Activated naive CD8-positive, alpha-beta T cell treated with anti-CD3 and anti-CD28 coated beads, Interleukin-2, amount 10 ng/mL, durations not matched to agents 7 days and 5 days (primary cell): ENCODE results near the gene KRTAP5-4. TPM values are rescaled to one million over a fixed set of nuclear protein-coding genes. Genes with fewer than 3 reads are reported as not detected.
A peak's percentile ranks its signal among the peaks of the same experiment; 100 is the strongest.
"Not testable (repeated sequence)": the region's sequence is repeated elsewhere in the genome, so short reads cannot be mapped to it uniquely, and the experiment has no call there.

Source experiments
- ATAC-seq: fragments of 150-1000 bp; cut with Tn5 transposase; one replicate; pipeline ENCODE4 v1.10.0; 2021; ENCODE audit warnings: low read depth, moderate library complexity
- POLR2A ChIA-PET: fragments of 350-600 bp; sonication (Branson Sonifier 250); formaldehyde crosslinking; loops from one replicate; lab custom pipeline; 2021; ENCODE audit warnings: antibody characterized with exemption; lab: Charles Lee
- DNase-seq: peaks from one replicate; pipeline ENCODE4 v3.0.0; 2021
- H3K27ac Mint-ChIP-seq: one replicate; pipeline ENCODE4 v1.8.0; 2022; ENCODE audit warnings: mild to moderate bottlenecking, mixed read lengths
- H3K27me3 Mint-ChIP-seq: one replicate; pipeline ENCODE4 v1.8.0; 2022; ENCODE audit warnings: mild to moderate bottlenecking, moderate library complexity, mixed read lengths
- H3K36me3 Mint-ChIP-seq: one replicate; pipeline ENCODE4 v1.8.0; 2021; ENCODE audit warnings: mild to moderate bottlenecking, mixed read lengths
- H3K4me1 Mint-ChIP-seq: one replicate; pipeline ENCODE4 v1.8.0; 2021; ENCODE audit warnings: mixed read lengths
- H3K4me3 Mint-ChIP-seq: one replicate; pipeline ENCODE4 v1.8.0; 2022; ENCODE audit warnings: mild to moderate bottlenecking, moderate library complexity, mixed read lengths
- H3K9me3 Mint-ChIP-seq: one replicate; pipeline ENCODE4 v1.8.0; 2021; ENCODE audit warnings: mixed read lengths
- total RNA-seq, 2 experiments: library from RNA; stranded (reverse); gene quantifications; one replicate each; pipeline ENCODE4 v1.2.3, GENCODE V29; 2021

KRTAP5-4 gene
- total RNA-seq, 2 experiments from 2014 or later, result not detected

DNA sequence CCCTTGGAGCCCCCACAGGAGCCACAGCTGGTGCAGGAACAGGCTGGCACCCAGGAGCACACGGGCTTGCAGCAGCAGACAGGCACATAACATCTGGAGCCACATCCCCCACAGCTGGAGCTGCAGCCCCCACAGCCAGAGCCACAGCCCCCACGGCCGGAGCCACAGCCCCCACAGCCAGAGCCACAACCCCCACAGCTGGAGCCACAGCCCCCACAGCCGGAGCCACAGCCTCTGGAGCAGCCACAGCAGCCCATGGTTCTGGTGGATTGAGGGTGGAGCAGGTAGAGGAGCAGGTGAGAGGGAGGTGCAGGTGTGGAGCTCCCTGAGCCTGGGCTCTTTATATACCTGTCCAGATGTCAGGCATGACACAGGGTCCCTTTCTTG, 24.0 kb downstream of the KRTAP5-4 start, which contains the start of gene KRTAP5-2:
Gene KRTAP5-2, minus strand, starts transcription at position 301 of the 387 bp plus-strand sequence. Its CDS starts 44 bp downstream, at position 257.
- POLR2A ChIA-PET, result no interaction called here
- Mint-ChIP-seq H3K27me3 (peaks cover 65% of the 10 kb centered on the region), H3K4me3 (no peak within 1 kb of the TSS), H3K4me1 (peaks cover 1% of the 10 kb centered on the region), H3K27ac (no peak within 1 kb of the TSS), H3K9me3 (no peaks in the 10 kb centered on the region), H3K36me3 (no peaks in the 10 kb centered on the region)
- ATAC-seq, result no peak
- DNase-seq, result no peak

DNA sequence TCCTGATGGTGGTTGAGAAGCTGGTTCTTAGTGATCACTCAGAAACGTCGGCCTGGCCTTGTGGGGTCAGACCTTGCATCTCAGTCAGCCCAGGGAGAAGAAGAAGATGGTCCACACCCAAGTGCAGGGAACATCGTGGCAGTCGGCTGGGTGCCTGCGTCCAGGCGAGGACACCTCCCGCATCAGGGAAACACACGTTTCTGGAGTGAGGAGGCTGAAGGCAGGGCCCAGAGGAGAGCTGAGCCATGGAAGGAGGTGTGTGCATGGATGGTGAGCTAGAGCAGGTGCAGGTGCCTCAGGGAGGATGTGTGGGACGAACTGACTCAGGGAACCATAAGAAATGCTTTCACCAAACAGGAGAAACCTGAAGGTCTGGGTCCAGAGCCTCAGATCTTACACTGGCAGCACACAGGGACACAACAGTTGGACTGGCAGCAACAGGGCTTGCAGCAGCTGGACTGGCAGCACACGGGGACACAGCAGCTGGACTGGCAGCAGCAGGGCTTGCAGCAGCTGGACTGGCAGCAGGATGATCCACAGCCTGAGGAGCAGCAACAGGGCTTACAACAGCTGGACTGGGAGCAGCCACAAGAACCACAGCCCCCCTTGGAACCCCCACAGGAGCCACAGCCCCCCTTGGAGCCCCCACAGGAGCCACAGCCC, 24.5 kb downstream of the KRTAP5-4 start:
- POLR2A ChIA-PET, result no interaction called here
- Mint-ChIP-seq H3K4me1 (peaks cover 1% of the 10 kb centered on the region), H3K36me3 (no peaks in the 10 kb centered on the region), H3K27me3 (peaks cover 68% of the 10 kb centered on the region), H3K4me3 (no peak overlapping the region), H3K27ac (no peak overlapping the region), H3K9me3 (no peaks in the 10 kb centered on the region)
- DNase-seq, result no peak
- ATAC-seq, result no peak

DNA sequence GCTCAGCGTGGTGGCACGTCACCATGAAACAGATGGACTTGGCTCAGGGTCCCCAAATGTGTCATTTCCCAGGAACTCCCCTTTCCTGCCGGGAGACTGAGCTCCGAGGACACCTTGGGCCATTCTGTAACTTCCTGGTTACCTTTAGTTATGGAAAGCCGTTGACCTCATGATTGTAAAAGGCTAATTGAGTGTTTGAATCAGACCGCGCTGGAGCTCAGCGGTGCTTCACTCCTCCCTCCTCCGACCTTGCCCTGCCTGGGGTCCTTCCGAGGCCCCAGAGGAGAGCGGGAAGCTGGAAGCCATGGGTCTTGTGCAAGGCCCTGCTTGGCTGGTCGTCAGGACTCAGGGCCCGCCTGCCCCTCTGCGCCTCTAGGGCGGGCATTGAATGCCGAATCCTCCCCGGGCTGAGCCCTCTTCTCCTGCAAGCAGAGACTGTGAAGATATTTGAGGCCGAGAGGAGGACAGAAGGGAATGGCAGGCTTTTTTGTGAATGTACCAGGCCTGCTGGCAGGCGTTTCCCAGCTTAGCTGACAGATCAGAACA, 25.3 kb downstream of the KRTAP5-4 start:
- H3K4me3 Mint-ChIP-seq, POLR2A ChIA-PET, ATAC-seq, H3K9me3 Mint-ChIP-seq, DNase-seq, H3K36me3 Mint-ChIP-seq, H3K27ac Mint-ChIP-seq, H3K4me1 Mint-ChIP-seq: not testable (repeated sequence)
- H3K27me3 Mint-ChIP-seq, result peaks cover 63% of the 10 kb centered on the region

DNA sequence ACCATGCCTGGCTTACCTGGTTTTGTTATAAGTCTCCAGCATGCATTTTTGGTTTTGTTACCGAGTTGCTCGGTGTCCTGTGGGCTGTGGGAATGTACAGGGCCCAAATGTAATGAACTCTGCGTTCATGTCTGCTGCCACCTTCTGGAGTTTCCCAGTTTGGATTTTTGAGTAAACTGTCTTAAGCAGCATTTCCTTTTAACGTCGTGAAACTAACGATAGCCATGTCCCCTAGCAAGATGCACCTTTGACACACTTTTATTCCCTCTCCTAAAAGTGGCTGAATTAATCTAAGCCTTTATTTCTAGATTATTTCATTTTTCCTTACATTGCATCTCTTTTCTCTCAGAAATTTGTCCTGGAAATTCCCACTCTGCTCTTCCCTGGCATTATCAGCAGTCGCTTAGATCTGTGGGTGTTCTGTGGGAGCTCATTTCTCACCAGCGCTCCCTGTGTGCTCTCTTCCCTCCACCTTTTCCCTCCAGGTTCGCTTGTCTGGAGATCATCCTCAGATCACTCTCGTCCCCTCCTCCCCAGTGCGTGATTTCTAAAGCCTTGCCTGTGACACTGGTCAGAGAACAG, 25.9 kb downstream of the KRTAP5-4 start:
- H3K36me3 Mint-ChIP-seq, POLR2A ChIA-PET, DNase-seq, H3K9me3 Mint-ChIP-seq, H3K27ac Mint-ChIP-seq, ATAC-seq, H3K4me1 Mint-ChIP-seq, H3K4me3 Mint-ChIP-seq: not testable (repeated sequence)
- peaks cover 59% of the 10 kb centered on the region for H3K27me3 Mint-ChIP-seq

DNA sequence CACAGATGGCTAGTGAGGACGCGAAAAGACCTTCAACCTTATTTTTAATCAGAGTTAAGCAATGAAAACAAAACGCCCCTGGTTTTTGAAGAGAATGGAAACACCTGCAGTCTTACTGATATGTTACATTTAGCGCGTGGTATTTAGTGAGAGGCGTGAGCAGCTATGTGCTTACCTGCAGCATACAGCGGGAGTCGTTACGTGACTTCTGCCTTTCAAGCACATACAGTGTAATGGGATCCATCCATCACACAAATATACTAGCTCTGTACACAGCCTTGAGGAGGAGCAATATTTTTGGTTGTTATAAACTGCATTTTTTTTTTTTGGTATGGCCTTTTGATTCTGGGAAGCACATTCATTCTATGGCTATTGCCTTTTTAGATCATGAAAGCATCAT, 29.3 kb downstream of the KRTAP5-4 start:
- H3K4me3 Mint-ChIP-seq, result no peak overlapping the region
- H3K4me1 Mint-ChIP-seq, result peaks cover 7% of the 10 kb centered on the region
- no peak overlapping the region for H3K27ac Mint-ChIP-seq
- H3K9me3 Mint-ChIP-seq, result peaks cover 6% of the 10 kb centered on the region
- peaks cover 49% of the 10 kb centered on the region for H3K27me3 Mint-ChIP-seq
- no peak for ATAC-seq
- H3K36me3 Mint-ChIP-seq, result peaks cover 8% of the 10 kb centered on the region
- DNase-seq, result no peak
- POLR2A ChIA-PET, result no interaction called here

DNA sequence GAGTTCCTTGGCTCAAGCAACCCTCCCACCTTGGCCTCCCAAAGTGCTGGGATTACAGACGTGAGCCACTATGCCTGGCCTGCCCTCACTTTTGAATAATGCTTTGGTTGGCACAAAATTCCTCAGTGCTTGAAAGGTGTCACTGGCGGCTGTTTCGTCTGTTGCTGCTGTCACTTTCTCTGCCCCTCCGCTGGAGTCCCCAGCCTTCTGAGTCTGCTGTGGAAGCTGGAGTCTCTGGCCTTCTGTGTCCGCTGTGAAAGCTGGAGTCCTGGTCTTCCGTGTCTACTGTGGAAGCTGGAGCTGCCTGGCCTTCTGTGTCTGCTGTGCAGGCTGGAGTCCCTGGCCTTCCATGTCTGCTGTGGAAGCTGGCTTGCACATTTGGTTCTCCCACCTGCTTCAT, 31.9 kb downstream of the KRTAP5-4 start:
- Mint-ChIP-seq H3K27me3 (peaks cover 45% of the 10 kb centered on the region), H3K36me3 (peaks cover 8% of the 10 kb centered on the region), H3K4me3 (no peak overlapping the region), H3K27ac (peak overlapping the region; percentile 34), H3K9me3 (peaks cover 6% of the 10 kb centered on the region), H3K4me1 (peaks cover 6% of the 10 kb centered on the region)
- ATAC-seq (no peak), DNase-seq (no peak)
- POLR2A ChIA-PET, result no interaction called here

DNA sequence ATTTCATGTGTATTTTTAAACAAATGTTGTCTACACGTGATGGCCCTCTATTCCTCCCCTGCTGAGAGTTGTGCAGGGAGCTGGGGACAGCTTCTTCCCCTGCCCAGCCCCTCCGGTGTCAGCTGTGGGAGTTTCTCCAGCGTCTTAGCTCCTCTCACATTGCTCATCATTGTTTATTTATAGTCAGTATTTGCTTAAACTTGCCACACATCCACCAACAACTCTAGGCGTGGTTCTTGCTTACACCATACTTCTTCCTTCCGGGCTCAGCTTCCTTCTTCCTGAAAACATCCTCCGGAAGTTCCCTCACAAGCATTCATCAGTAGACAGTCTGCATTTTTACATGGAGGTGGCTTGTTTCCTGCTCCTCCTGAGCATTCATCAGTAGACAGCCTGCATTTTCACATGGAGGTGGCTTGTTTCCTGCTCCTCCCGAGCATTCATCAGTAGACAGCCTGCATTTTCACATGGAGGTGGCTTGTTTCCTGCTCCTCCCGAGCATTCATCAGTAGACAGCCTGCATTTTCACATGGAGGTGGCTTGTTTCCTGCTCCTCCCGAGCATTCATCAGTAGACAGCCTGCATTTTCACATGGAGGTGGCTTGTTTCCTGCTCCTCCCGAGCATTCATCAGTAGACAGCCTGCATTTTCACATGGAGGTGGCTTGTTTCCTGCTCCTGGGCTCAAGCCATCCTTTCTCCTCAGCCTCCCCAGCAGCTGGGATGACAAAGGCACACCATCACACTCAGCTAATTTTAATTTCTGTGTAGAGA, 32.6 kb downstream of the KRTAP5-4 start:
- Mint-ChIP-seq H3K4me3 (peak overlapping the region; percentile 34), H3K27me3 (peaks cover 42% of the 10 kb centered on the region), H3K27ac (peak overlapping the region; percentile 70)
- H3K4me1 Mint-ChIP-seq, ATAC-seq, H3K36me3 Mint-ChIP-seq, POLR2A ChIA-PET, DNase-seq, H3K9me3 Mint-ChIP-seq: not testable (repeated sequence)

DNA sequence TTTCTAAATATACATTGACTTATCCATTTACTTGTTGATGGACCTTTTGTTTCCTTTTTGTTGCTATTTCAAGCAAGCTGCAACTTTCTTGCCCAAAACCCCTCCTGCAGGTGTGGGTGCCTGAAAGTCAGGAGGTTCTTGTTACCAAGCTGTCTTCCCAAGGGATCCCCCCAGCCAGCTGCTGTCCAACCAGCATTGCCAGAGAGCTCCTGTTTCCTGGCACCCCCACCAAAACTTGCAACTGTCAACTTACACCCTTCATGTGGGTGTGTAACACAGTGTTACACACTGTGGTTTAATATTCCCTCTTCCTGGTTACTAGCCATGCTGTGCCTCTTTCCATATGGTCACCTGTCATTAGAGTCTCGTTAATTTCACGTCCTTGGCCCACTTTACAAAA, 35.2 kb downstream of the KRTAP5-4 start:
- H3K9me3 Mint-ChIP-seq, result peaks cover 6% of the 10 kb centered on the region
- DNase-seq (no peak), ATAC-seq (no peak)
- H3K36me3 Mint-ChIP-seq, result peaks cover 8% of the 10 kb centered on the region
- peaks cover 6% of the 10 kb centered on the region for H3K4me1 Mint-ChIP-seq
- peaks cover 27% of the 10 kb centered on the region for H3K27me3 Mint-ChIP-seq
- H3K4me3 Mint-ChIP-seq, result no peak overlapping the region
- no peak overlapping the region for H3K27ac Mint-ChIP-seq
- POLR2A ChIA-PET, result no interaction called here

DNA sequence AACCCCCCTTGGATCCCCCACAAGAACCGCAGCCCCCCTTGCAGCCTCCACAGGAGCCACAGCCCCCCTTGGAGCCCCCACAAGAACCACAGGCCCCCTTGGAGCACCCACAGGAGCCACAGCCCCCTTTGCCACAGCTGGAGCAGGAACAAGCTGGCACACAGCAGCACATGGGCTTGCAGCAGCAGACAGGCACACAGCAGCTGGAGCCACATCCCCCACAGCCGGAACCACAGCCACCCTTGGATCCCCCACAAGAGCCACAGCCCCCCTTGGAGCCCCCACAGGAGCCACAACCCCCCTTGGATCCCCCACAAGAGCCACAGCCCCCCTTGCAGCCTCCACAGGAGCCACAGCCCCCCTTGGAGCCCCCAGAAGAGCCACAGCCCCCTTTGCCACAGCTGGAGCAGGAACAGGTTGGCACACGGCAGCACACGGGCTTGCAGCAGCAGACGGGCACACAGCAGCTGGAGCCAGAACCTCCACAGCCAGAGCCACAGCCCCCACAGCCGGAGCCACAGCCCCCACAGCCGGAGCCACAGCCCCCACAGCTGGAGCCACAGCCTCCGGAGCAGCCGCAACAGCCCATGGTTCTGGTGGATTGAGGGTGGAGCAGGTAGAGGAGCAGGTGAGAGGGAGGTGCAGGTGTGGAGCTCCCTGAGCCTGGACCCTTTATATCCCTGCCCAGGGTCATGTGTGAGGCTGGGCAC, 37.1 kb downstream of the KRTAP5-4 start, which contains the start of gene KRTAP5-1:
Gene KRTAP5-1, minus strand, starts transcription at position 623 of the 710 bp plus-strand sequence. Its CDS starts 34 bp downstream, at position 589.
- not testable (repeated sequence) for H3K36me3 Mint-ChIP-seq, DNase-seq, H3K4me3 Mint-ChIP-seq, ATAC-seq, H3K4me1 Mint-ChIP-seq, H3K9me3 Mint-ChIP-seq, H3K27ac Mint-ChIP-seq
- H3K27me3 Mint-ChIP-seq, result peaks cover 24% of the 10 kb centered on the region
- POLR2A ChIA-PET, result interaction anchor here (0.7 kb wide), 1 partner anchor 204 kb away, joined by 7 read pairs; no protein-coding TSS in a partner anchor

DNA sequence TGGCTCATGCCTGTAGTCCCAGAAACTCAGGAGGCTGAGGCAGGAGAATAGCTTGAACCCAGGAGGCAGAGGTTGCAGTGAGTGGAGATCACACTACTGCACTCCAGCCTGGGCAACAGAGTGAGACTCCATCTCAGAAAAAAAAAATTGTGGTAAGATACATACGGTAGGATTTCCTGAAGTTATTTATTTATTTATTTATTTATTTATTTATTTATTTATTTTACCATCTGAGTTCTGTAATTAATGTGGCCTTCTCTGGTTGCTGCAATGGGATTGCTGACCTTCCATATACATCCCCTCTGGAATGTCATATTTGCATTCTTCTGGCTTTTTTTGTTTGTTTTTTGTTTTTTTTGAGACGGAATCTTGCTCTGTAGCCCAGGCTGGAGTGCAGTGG, 39.0 kb downstream of the KRTAP5-4 start:
- ATAC-seq, POLR2A ChIA-PET, H3K4me3 Mint-ChIP-seq, H3K27ac Mint-ChIP-seq, H3K9me3 Mint-ChIP-seq, DNase-seq, H3K4me1 Mint-ChIP-seq, H3K36me3 Mint-ChIP-seq: not testable (repeated sequence)
- peaks cover 15% of the 10 kb centered on the region for H3K27me3 Mint-ChIP-seq

DNA sequence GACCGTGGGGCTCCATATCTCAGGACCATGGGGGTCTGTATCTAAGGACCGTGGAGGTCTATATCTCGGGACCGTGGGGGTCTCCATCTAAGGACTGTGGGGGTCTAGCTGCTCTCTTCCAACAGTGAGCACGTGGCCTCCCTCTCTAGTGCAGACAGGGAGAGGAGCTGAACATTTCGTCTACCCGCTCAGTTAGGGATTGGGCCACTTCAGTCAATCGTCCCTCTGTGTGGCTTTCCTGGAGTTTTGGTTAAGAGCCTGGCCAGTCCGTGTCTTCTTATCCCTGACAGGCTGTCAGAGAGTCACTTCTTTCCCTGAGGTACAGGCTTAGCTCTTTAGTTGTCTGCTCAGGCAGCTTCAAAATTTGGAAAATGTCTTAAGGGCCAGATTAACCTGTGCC, 40.0 kb downstream of the KRTAP5-4 start:
- POLR2A ChIA-PET, result no interaction called here
- Mint-ChIP-seq H3K4me3 (no peak overlapping the region), H3K27ac (no peak overlapping the region), H3K36me3 (no peaks in the 10 kb centered on the region), H3K9me3 (peaks cover 2% of the 10 kb centered on the region), H3K27me3 (peaks cover 12% of the 10 kb centered on the region), H3K4me1 (no peaks in the 10 kb centered on the region)
- ATAC-seq, result no peak
- DNase-seq, result no peak

DNA sequence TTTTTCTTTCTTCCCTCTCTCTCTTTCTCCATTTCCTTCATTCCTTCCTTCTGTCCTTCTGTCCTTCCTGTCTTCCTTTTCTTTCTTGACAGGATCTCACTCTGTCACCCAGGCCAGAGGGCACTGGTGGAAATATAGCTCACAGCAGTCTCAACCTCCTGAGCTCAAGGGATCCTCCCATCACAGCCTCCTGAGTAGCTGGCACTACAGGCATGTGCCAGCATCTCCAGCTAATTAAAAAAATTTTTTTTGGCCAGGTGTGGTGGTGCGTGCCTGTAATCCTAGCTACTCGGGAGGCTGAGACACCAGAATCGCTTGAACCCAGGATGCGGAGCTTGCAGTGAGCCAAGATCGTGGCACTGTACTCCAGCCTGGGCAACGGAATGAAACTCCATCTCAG, 45.1 kb downstream of the KRTAP5-4 start:
- Mint-ChIP-seq H3K27ac (no peak overlapping the region), H3K4me3 (no peak overlapping the region)

DNA sequence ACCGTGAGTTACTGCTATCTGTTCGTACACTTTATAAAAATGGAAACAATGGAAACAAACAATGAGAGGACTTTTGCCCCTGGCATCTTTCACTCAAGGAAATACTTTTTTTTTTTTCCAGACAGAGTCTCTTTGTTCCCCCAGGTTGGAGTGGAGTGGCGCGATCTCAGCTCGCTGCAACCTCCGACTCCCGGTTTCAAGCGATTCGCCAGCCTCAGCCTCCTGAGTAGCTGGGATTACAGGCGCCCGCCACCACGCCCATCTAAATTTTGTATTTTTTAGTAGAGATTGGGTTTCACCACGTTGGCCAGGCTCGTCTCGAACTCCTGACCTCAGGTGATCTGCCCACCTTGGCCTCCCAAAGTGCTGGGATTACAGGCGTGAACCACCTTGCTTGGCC, 46.2 kb downstream of the KRTAP5-4 start:
- not testable (repeated sequence) for H3K9me3 Mint-ChIP-seq, H3K36me3 Mint-ChIP-seq

More for the DNA sequence above, 45.1 kb downstream of the KRTAP5-4 start:
- H3K4me1 Mint-ChIP-seq, result no peaks in the 10 kb centered on the region
- DNase-seq (no peak), ATAC-seq (no peak)
- peaks cover 17% of the 10 kb centered on the region for H3K27me3 Mint-ChIP-seq
- POLR2A ChIA-PET, result no interaction called here
- H3K9me3 Mint-ChIP-seq, result peaks cover 2% of the 10 kb centered on the region
- H3K36me3 Mint-ChIP-seq, result no peaks in the 10 kb centered on the region

More for the DNA sequence above, 46.2 kb downstream of the KRTAP5-4 start:
- ATAC-seq, H3K4me1 Mint-ChIP-seq, DNase-seq, H3K27ac Mint-ChIP-seq, H3K4me3 Mint-ChIP-seq: not testable (repeated sequence)
- H3K27me3 Mint-ChIP-seq, result peaks cover 19% of the 10 kb centered on the region
- POLR2A ChIA-PET, result interaction anchor here (0.7 kb wide), 1 partner anchor 358 kb away, joined by 3 read pairs; no protein-coding TSS in a partner anchor
